CD4-positive, alpha-beta memory T cell (primary cell): ENCODE data around the gene NACC2. TPM values are rescaled to one million over a fixed set of nuclear protein-coding genes. Genes with fewer than 3 reads are reported as not detected.

Experiments
- CTCF ChIA-PET: fragments of 350-600 bp; sonication (Branson Sonifier 250); formaldehyde crosslinking; loops from one replicate; lab custom pipeline; 2021; ENCODE audit warnings: inconsistent platforms; ENCODE audit not compliant: partially characterized antibody; lab: Charles Lee
- POLR2A ChIA-PET: fragments of 350-600 bp; sonication (Branson Sonifier 250); formaldehyde crosslinking; loops from one replicate; lab custom pipeline; 2021; ENCODE audit not compliant: partially characterized antibody; lab: Charles Lee
- DNase-seq, 5 donors: peaks; one replicate each; pipeline versions ENCODE4 v3.0.0 to v3.0.0-alpha.2; 2020 to 2022; ENCODE audit warnings: mixed read lengths in 1 of 5
- H3K27ac ChIP-seq: one replicate; pipeline ENCODE4 v1.7.0; 2013; ENCODE audit warnings: low read depth, low read length
- H3K27me3 ChIP-seq: 2 replicates; pipeline ENCODE4 v1.7.0; 2013; ENCODE audit warnings: mild to moderate bottlenecking, low read length, moderate library complexity; ENCODE audit not compliant: insufficient read depth
- H3K36me3 ChIP-seq: 2 replicates; pipeline ENCODE4 v1.7.0; 2013; ENCODE audit warnings: mild to moderate bottlenecking, low read length, moderate library complexity; ENCODE audit not compliant: insufficient read depth
- H3K4me1 ChIP-seq: 2 replicates; pipeline ENCODE4 v1.7.0; 2013; ENCODE audit warnings: mild to moderate bottlenecking, low read length, moderate library complexity; ENCODE audit not compliant: insufficient read depth
- H3K4me3 ChIP-seq, 2 donors: one replicate each; pipeline ENCODE4 v1.7.0; 2013; ENCODE audit warnings: low read length in 2 of 2, mild to moderate bottlenecking in 1 of 2
- H3K9me3 ChIP-seq, 2 donors: one replicate each; pipeline ENCODE4 v1.7.0; 2013; ENCODE audit warnings: low read length in 2 of 2, control low read depth in 1 of 2; ENCODE audit not compliant: control insufficient read depth in 1 of 2
- H3K27ac Mint-ChIP-seq, 7 donors: one replicate each; pipeline ENCODE4 v1.8.0; 2020 to 2021; ENCODE audit warnings: mixed read lengths in 7 of 7, mild to moderate bottlenecking in 6 of 7, inconsistent platforms in 3 of 7, moderate library complexity in 3 of 7
- H3K27me3 Mint-ChIP-seq, 2 donors: one replicate each; pipeline ENCODE4 v1.8.0; 2020 to 2021; ENCODE audit warnings: mixed read lengths in 2 of 2
- H3K36me3 Mint-ChIP-seq, 2 donors: one replicate each; pipeline ENCODE4 v1.8.0; 2020 to 2021; ENCODE audit warnings: mixed read lengths in 2 of 2, inconsistent platforms in 1 of 2, mild to moderate bottlenecking in 1 of 2
- H3K4me1 Mint-ChIP-seq, 4 donors: one replicate each; pipeline ENCODE4 v1.8.0; 2020 to 2021; ENCODE audit warnings: mixed read lengths in 4 of 4, mild to moderate bottlenecking in 1 of 4
- H3K4me3 Mint-ChIP-seq, 8 donors: one replicate each; pipeline ENCODE4 v1.8.0; 2020 to 2021; ENCODE audit warnings: mixed read lengths in 8 of 8, mild to moderate bottlenecking in 7 of 8, moderate library complexity in 6 of 8, inconsistent platforms in 3 of 8
- H3K9me3 Mint-ChIP-seq, 8 donors: one replicate each; pipeline ENCODE4 v1.8.0; 2020 to 2021; ENCODE audit warnings: mixed read lengths in 8 of 8, mild to moderate bottlenecking in 5 of 8, inconsistent platforms in 3 of 8, moderate library complexity in 1 of 8
- intact Hi-C: fragments of 100-400 bp; cut with micrococcal nuclease; formaldehyde crosslinking; loops from one replicate; pipeline ENCODE4 v1.15.1; 2023
- polyA plus RNA-seq, 2 donors: library from polyadenylated mRNA; unstranded; fragments of 300-500 nt; fragmentation: Illumina TruSeq; gene quantifications; one replicate each; pipeline ENCODE4 v1.2.3, GENCODE V29; 2021
- total RNA-seq, 2 experiments: library from RNA; stranded (reverse); gene quantifications; one replicate each; pipeline ENCODE4 v1.2.3, GENCODE V29; 2021

NACC2 gene
- total and polyA plus RNA-seq, 4 experiments from 2014 or later, result 0.58 to 12.2 (median 7.1) TPM

GRCh38 chr9:136133959-136134484 lies 38.9 kb upstream of the NACC2 start:
- H3K27me3 Mint-ChIP-seq, result peaks cover 14 to 25% of the 10 kb centered on the region in 2 donors
- ChIA-PET CTCF (no interaction called here), POLR2A (no interaction called here)
- H3K36me3 Mint-ChIP-seq, result no peaks in the 10 kb centered on the region
- Histone ChIP-seq H3K4me3 (no peak overlapping the region), H3K4me1 (peaks cover 7% of the 10 kb centered on the region), H3K27me3 (peaks cover 4% of the 10 kb centered on the region), H3K36me3 (no peaks in the 10 kb centered on the region), H3K27ac (no peak overlapping the region), H3K9me3 (no peaks in the 10 kb centered on the region)
- no peak for DNase-seq
- no peaks in the 10 kb centered on the region for H3K9me3 Mint-ChIP-seq
- H3K27ac Mint-ChIP-seq, result no peak overlapping the region
- H3K4me3 Mint-ChIP-seq, result peak overlapping the region in 7 of 8 donors; percentile 35 to 77 (median 47)
- intact Hi-C loops, result loop anchor here (2.0 kb wide), 1 partner anchor 149 kb away; no protein-coding TSS in a partner anchor
- peaks cover 2 to 10% (median 7%) of the 10 kb centered on the region in 4 donors for H3K4me1 Mint-ChIP-seq

- peaks cover 4% of the 10 kb centered on the region for H3K27me3 ChIP-seq
- DNase-seq, result peak in 1 of 5 donors; percentile 14
- Mint-ChIP-seq H3K9me3 (no peaks in the 10 kb centered on the region), H3K27ac (no peak overlapping the region), H3K4me3 (peak overlapping the region in 6 of 8 donors; percentile 32 to 77 (median 54)), H3K4me1 (peaks cover 2 to 10% (median 7%) of the 10 kb centered on the region in 4 donors), H3K36me3 (no peaks in the 10 kb centered on the region), H3K27me3 (peaks cover 14 to 25% of the 10 kb centered on the region in 2 donors)
- no peaks in the 10 kb centered on the region for H3K9me3 ChIP-seq
- H3K4me1 ChIP-seq, result peaks cover 7% of the 10 kb centered on the region
- no peak overlapping the region for H3K27ac ChIP-seq
- intact Hi-C loops, result loop anchor here (2.0 kb wide), 1 partner anchor 149 kb away; no protein-coding TSS in a partner anchor
- CTCF ChIA-PET, result no interaction called here
- no peak overlapping the region for H3K4me3 ChIP-seq
- POLR2A ChIA-PET, result no interaction called here
- no peaks in the 10 kb centered on the region for H3K36me3 ChIP-seq
Observed at GRCh38 chr9:136133191-136133958, 38.3 kb upstream of the NACC2 start.

- Mint-ChIP-seq H3K27me3 (peaks cover 14 to 25% of the 10 kb centered on the region in 2 donors), H3K4me3 (no peak overlapping the region), H3K9me3 (no peaks in the 10 kb centered on the region), H3K27ac (no peak overlapping the region), H3K36me3 (no peaks in the 10 kb centered on the region), H3K4me1 (peaks cover 2 to 10% (median 7%) of the 10 kb centered on the region in 4 donors)
- intact Hi-C loops, result loop anchor here (2.0 kb wide), 1 partner anchor 150 kb away; no protein-coding TSS in a partner anchor
- POLR2A ChIA-PET, result no interaction called here
- Histone ChIP-seq H3K27me3 (peaks cover 4% of the 10 kb centered on the region), H3K9me3 (no peaks in the 10 kb centered on the region), H3K36me3 (no peaks in the 10 kb centered on the region), H3K27ac (no peak overlapping the region), H3K4me3 (no peak overlapping the region), H3K4me1 (peaks cover 7% of the 10 kb centered on the region)
- no peak for DNase-seq
- CTCF ChIA-PET, result interaction anchor here (1.4 kb wide), 1 partner anchor 10 kb away, joined by 5 read pairs; no protein-coding TSS in a partner anchor
Observed at GRCh38 chr9:136132512-136133050, 37.5 kb upstream of the NACC2 start.

- intact Hi-C loops, result loop anchor here (2.0 kb wide), 1 partner anchor 151 kb away; no protein-coding TSS in a partner anchor
- Mint-ChIP-seq H3K4me1 (peaks cover 2 to 10% (median 7%) of the 10 kb centered on the region in 4 donors), H3K27me3 (peaks cover 14 to 25% of the 10 kb centered on the region in 2 donors), H3K36me3 (no peaks in the 10 kb centered on the region), H3K9me3 (no peaks in the 10 kb centered on the region), H3K27ac (no peak overlapping the region), H3K4me3 (peak overlapping the region in 6 of 8 donors; percentile 4 to 46 (median 32))
- Histone ChIP-seq H3K27ac (no peak overlapping the region), H3K4me3 (no peak overlapping the region), H3K4me1 (peaks cover 7% of the 10 kb centered on the region), H3K27me3 (peaks cover 4% of the 10 kb centered on the region), H3K9me3 (no peaks in the 10 kb centered on the region), H3K36me3 (no peaks in the 10 kb centered on the region)
- DNase-seq, result no peak
- ChIA-PET CTCF (interaction anchor here (1.4 kb wide), 1 partner anchor 9 kb away, joined by 5 read pairs; no protein-coding TSS in a partner anchor), POLR2A (no interaction called here)
Observed at GRCh38 chr9:136131629-136132511, 36.8 kb upstream of the NACC2 start.

GRCh38 chr9:136129176-136129575 lies 34.1 kb upstream of the NACC2 start:
- H3K27ac ChIP-seq, result no peak overlapping the region
- DNase-seq, result no peak
- H3K4me3 ChIP-seq, result no peak overlapping the region
- peaks cover 7% of the 10 kb centered on the region for H3K4me1 ChIP-seq
- Mint-ChIP-seq H3K27ac (no peak overlapping the region), H3K36me3 (no peaks in the 10 kb centered on the region), H3K4me3 (no peak overlapping the region), H3K9me3 (no peaks in the 10 kb centered on the region), H3K4me1 (peaks cover 4 to 8% (median 5%) of the 10 kb centered on the region in 4 donors), H3K27me3 (peaks cover 13 to 24% of the 10 kb centered on the region in 2 donors)
- H3K36me3 ChIP-seq, result no peaks in the 10 kb centered on the region
- ChIA-PET POLR2A (no interaction called here), CTCF (interaction anchor here (0.7 kb wide), 1 partner anchor 162 kb away, joined by 3 read pairs; no protein-coding TSS in a partner anchor)
- H3K9me3 ChIP-seq, result no peaks in the 10 kb centered on the region
- intact Hi-C loops, result no loop called here
- H3K27me3 ChIP-seq, result peaks cover 3% of the 10 kb centered on the region

- no peaks in the 10 kb centered on the region for H3K27me3 ChIP-seq
- H3K4me3 ChIP-seq, result no peak overlapping the region
- H3K4me1 Mint-ChIP-seq, result peaks cover 0 to 2% (median under 1%) of the 10 kb centered on the region in 4 donors
- no peaks in the 10 kb centered on the region for H3K36me3 ChIP-seq
- H3K27ac ChIP-seq, result no peak overlapping the region
- CTCF ChIA-PET, result interaction anchor here (0.7 kb wide), 1 partner anchor 161 kb away, joined by 3 read pairs; no protein-coding TSS in a partner anchor
- peak overlapping the region in 1 of 7 donors; percentile 61 for H3K27ac Mint-ChIP-seq
- H3K9me3 ChIP-seq, result no peaks in the 10 kb centered on the region
- H3K9me3 Mint-ChIP-seq, result no peaks in the 10 kb centered on the region
- H3K27me3 Mint-ChIP-seq, result peaks cover 11 to 17% of the 10 kb centered on the region in 2 donors
- peaks cover under 1% of the 10 kb centered on the region for H3K4me1 ChIP-seq
- no peaks in the 10 kb centered on the region for H3K36me3 Mint-ChIP-seq
- no peak overlapping the region for H3K4me3 Mint-ChIP-seq
- intact Hi-C loops, result no loop called here
- no peak for DNase-seq
- POLR2A ChIA-PET, result no interaction called here
Observed at GRCh38 chr9:136128436-136128835, 33.3 kb upstream of the NACC2 start.
